MM.1S (cell line): ENCODE measurements around the gene SPEM3.

ENCODE experiments used
- CTCF ChIP-seq: fragments of 300-600 bp; sonication (generic); IDR thresholded peaks from 2 replicates; pipeline ENCODE4 v1.5.1; 2016; ENCODE audit warnings: antibody characterized with exemption, low read length, mixed read lengths
- EZH2 ChIP-seq: fragments of 300-600 bp; sonication (generic); optimal IDR thresholded peaks from 2 replicates; pipeline ENCODE3; 2017; ENCODE audit warnings: low read depth, mild to moderate bottlenecking, antibody characterized with exemption, low read length, mixed read lengths

GRCh38 chr17:7464081-7464480, 35.4 kb downstream of the SPEM3 start:
- TF ChIP-seq CTCF (no peak), EZH2 (no peak)
